ENCODE measurements around the gene DUOX1.

DNA sequence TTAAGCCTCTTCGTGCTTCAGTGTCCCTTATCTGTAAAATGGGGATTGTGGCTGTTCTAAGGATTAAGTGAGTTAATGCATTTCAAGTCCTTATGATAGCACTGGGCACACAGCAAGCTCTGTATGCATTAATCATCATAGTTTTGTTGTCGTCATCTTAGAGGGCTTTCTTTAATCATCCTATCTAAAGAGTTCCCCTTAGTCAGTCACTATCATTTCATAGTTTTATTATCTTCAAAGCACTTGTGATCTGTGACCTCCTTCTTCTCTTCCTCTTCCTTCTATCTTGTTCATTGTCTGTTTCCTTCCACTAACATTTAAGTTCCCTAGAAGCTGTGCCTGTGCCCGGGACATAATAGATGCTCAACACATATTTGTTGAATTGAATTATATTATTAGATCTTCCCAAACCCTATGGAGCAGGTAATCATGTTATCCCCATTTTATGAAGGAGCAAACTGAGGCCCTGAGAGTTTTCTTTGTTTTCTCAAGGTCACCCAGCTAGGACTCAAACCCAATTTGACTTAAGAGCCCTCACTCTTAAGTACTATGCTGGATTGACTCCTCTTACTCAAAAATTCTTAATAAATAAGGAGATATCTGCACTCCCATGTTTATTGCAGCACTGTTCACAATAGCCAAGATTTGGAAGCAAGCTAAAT lies 40.0 kb upstream of the DUOX1 start:
- TF ChIP-seq, protein P1, sequence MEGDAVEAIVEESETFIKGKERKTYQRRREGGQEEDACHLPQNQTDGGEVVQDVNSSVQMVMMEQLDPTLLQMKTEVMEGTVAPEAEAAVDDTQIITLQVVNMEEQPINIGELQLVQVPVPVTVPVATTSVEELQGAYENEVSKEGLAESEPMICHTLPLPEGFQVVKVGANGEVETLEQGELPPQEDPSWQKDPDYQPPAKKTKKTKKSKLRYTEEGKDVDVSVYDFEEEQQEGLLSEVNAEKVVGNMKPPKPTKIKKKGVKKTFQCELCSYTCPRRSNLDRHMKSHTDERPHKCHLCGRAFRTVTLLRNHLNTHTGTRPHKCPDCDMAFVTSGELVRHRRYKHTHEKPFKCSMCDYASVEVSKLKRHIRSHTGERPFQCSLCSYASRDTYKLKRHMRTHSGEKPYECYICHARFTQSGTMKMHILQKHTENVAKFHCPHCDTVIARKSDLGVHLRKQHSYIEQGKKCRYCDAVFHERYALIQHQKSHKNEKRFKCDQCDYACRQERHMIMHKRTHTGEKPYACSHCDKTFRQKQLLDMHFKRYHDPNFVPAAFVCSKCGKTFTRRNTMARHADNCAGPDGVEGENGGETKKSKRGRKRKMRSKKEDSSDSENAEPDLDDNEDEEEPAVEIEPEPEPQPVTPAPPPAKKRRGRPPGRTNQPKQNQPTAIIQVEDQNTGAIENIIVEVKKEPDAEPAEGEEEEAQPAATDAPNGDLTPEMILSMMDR (IDR thresholded peaks at IDR 0.05) = no peak
- TF ChIP-seq POLR2A (IDR thresholded peaks at IDR 0.05) = no peak

All from adrenal gland (tissue), 5 donors.